Neural crest cell (in vitro differentiated cells): ENCODE results near the gene CCDC63. TPM values are rescaled to one million over a fixed set of nuclear protein-coding genes. Genes with fewer than 3 reads are reported as not detected.

ENCODE experiments used
- DNase-seq: peaks from one replicate; pipeline ENCODE4 v3.0.0; 2021; ENCODE audit warnings: low read depth, mixed read lengths, low spot score
- H3K27ac Mint-ChIP-seq: one replicate; pipeline ENCODE4 v1.8.0; 2021; ENCODE audit warnings: mild to moderate bottlenecking, mixed read lengths; ENCODE audit not compliant: unreplicated experiment
- H3K27me3 Mint-ChIP-seq: 2 replicates; pipeline ENCODE4 v1.8.0; 2021; ENCODE audit warnings: low read depth, mild to moderate bottlenecking, mixed read lengths
- H3K36me3 Mint-ChIP-seq: 2 replicates; pipeline ENCODE4 v1.8.0; 2021; ENCODE audit warnings: low read depth, mild to moderate bottlenecking, mixed read lengths
- H3K4me1 Mint-ChIP-seq: 2 replicates; pipeline ENCODE4 v1.8.0; 2021; ENCODE audit warnings: mixed read lengths
- H3K4me3 Mint-ChIP-seq: one replicate; pipeline ENCODE4 v1.8.0; 2021; ENCODE audit warnings: mild to moderate bottlenecking, mixed read lengths
- H3K9me3 Mint-ChIP-seq: 2 replicates; pipeline ENCODE4 v1.8.0; 2021; ENCODE audit warnings: mixed read lengths
- CTCF ChIP-seq: fragments of 200-600 bp; sonication (generic); conservative IDR thresholded peaks from 2 replicates; pipeline ENCODE4 v1.5.0; 2021; ENCODE audit warnings: antibody characterized with exemption, mild to moderate bottlenecking
- total RNA-seq: library from RNA; stranded (reverse); gene quantifications from 2 replicates; pipeline ENCODE4 v1.2.1, GENCODE V29; 2021

Gene CCDC63
- total RNA-seq, 1 donor from 2014 or later: not detected

GRCh38 chr12:110916295-110916875 is 69.6 kb downstream of the CCDC63 start:
- H3K27me3 Mint-ChIP-seq: peaks cover 38% of the 10 kb centered on the region
- no peaks in the 10 kb centered on the region for H3K4me1 Mint-ChIP-seq
- no peak overlapping the region for H3K4me3 Mint-ChIP-seq
- H3K27ac Mint-ChIP-seq: no peak overlapping the region
- DNase-seq: no peak
- H3K9me3 Mint-ChIP-seq: no peaks in the 10 kb centered on the region
- H3K36me3 Mint-ChIP-seq: no peaks in the 10 kb centered on the region
- TF ChIP-seq CTCF: no peak

- no peak for DNase-seq
- Mint-ChIP-seq H3K27ac (no peak overlapping the region), H3K9me3 (no peaks in the 10 kb centered on the region), H3K4me3 (no peak overlapping the region), H3K4me1 (no peaks in the 10 kb centered on the region), H3K36me3 (no peaks in the 10 kb centered on the region), H3K27me3 (peaks cover 40% of the 10 kb centered on the region)
- no peak for TF ChIP-seq CTCF
Measured at GRCh38 chr12:110917467-110917866, 70.7 kb downstream of the CCDC63 start.

GRCh38 chr12:110917961-110918360 is 71.2 kb downstream of the CCDC63 start:
- H3K9me3 Mint-ChIP-seq: no peaks in the 10 kb centered on the region
- DNase-seq: no peak
- H3K36me3 Mint-ChIP-seq: no peaks in the 10 kb centered on the region
- H3K27me3 Mint-ChIP-seq: peaks cover 40% of the 10 kb centered on the region
- no peak overlapping the region for H3K4me3 Mint-ChIP-seq
- H3K4me1 Mint-ChIP-seq: no peaks in the 10 kb centered on the region
- no peak overlapping the region for H3K27ac Mint-ChIP-seq
- TF ChIP-seq CTCF: no peak

- Mint-ChIP-seq H3K27ac (no peak overlapping the region), H3K36me3 (no peaks in the 10 kb centered on the region), H3K4me1 (no peaks in the 10 kb centered on the region), H3K4me3 (no peak overlapping the region), H3K27me3 (peaks cover 40% of the 10 kb centered on the region), H3K9me3 (no peaks in the 10 kb centered on the region)
- DNase-seq: no peak
- TF ChIP-seq CTCF: no peak
Measured at GRCh38 chr12:110919720-110920119, 72.9 kb downstream of the CCDC63 start.

- DNase-seq: no peak
- Mint-ChIP-seq H3K9me3 (no peaks in the 10 kb centered on the region), H3K36me3 (no peaks in the 10 kb centered on the region), H3K4me3 (no peak within 1 kb of the TSS), H3K27me3 (peaks cover 40% of the 10 kb centered on the region), H3K4me1 (no peaks in the 10 kb centered on the region), H3K27ac (no peak within 1 kb of the TSS)
- no peak for TF ChIP-seq CTCF
Measured at GRCh38 chr12:110920324-110920910, 73.6 kb downstream of the CCDC63 start, which contains the start of gene MYL2. MYL2 (minus strand) TSS chr12:110920579; CDS start chr12:110920529, 50 bp downstream.
